GM12874 (cell line): ENCODE data around the gene PCDH9.

Experiments
- TF ChIP-seq, protein P1 (sequence below): IDR thresholded peaks from 2 replicates; pipeline ENCODE4 v1.5.1; 2011; ENCODE audit warnings: low read depth, mild to moderate bottlenecking, control low read depth, low read length, moderate library complexity; ENCODE audit not compliant: insufficient read depth

The PCDH9 gene

DNA sequence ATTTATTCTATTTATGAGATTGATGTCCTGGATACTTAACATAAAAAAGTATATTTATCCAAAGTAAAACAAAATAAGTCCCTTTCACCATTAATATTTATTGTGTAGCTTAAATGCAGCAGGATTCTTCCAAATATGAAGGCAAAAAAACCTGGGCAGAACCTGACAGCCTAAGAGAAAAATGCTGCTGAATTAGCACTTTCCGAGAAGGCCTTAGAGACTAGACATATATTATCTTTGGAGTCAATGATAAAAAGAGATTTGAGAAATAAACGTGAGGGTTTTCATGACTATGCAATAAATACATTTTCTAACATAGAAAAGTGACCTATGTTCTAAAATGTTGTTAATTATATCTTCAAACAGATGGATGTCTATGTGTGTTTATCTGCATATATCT lies 566.9 kb downstream of the PCDH9 start:
- TF ChIP-seq, protein P1, sequence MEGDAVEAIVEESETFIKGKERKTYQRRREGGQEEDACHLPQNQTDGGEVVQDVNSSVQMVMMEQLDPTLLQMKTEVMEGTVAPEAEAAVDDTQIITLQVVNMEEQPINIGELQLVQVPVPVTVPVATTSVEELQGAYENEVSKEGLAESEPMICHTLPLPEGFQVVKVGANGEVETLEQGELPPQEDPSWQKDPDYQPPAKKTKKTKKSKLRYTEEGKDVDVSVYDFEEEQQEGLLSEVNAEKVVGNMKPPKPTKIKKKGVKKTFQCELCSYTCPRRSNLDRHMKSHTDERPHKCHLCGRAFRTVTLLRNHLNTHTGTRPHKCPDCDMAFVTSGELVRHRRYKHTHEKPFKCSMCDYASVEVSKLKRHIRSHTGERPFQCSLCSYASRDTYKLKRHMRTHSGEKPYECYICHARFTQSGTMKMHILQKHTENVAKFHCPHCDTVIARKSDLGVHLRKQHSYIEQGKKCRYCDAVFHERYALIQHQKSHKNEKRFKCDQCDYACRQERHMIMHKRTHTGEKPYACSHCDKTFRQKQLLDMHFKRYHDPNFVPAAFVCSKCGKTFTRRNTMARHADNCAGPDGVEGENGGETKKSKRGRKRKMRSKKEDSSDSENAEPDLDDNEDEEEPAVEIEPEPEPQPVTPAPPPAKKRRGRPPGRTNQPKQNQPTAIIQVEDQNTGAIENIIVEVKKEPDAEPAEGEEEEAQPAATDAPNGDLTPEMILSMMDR = no peak

DNA sequence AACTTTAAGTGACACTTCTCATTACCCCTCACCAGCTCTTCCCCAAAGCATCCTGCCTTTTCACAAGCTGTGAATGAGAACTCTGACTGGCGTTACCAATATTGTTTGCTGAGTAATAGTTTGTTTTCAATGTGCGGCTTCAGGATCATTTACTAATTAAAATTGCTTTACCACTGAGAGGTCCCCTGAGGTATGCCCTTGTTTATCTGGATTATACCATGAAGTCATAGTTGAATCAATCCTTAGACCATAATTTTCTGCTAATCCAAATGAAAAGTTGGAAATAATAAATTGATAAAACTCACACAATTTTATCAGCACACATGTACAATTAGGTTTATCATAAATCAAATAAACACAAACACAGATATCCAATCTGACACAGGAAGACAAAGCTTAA lies 568.8 kb downstream of the PCDH9 start:
- TF ChIP-seq, protein P1 = no peak

DNA sequence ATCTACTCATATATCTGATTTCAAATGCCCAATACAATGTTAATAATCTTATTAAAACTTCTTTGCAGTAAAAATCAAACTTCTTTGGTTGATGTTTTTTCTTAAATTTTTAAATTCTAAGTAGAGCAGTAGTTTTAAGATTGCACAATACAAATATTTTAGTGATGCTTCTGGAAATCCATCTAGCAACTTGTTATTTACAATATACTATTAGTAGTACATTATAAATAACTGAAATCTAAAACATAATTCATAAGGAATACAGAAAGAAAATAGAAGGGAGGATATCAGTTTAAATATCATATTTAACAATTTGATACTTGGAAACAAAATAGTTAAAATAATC lies 569.7 kb downstream of the PCDH9 start:
- TF ChIP-seq, protein P1 = no peak

DNA sequence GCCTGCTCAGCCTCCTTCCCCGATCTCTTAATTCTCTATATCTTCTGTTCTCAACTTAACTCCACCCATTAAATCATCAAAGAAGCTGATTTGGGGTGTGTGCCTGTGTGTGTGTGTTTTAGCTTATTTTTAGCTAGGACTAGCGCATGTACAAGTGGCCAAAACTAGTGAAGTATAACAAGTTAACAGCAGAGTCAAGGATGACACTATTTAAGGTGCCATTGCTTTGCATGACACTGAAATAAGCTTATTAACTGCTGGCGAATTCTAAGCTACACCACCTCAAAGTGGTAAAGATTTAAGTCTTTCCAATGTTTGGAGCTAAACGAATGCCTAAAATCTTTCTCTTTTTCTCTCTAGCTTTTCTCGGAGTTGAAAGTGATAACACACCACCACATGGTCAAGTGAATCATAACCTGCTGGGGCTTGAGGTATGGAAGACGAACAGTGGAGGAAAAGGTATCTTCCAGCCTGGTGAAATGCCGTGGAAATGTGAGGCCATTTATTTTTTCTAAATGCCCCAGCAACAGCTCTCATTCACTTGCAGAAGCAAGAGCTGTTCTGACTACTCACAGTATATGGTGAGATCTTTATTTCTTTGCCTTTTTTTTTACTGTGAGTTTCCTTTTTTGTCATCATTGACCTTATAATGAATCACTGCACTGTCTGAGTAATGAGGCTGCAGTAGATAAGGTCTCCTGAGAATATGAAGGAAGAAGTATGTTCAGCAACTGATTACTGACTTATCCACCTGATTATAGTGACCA lies 570.3 kb downstream of the PCDH9 start:
- TF ChIP-seq, protein P1 = no peak

DNA sequence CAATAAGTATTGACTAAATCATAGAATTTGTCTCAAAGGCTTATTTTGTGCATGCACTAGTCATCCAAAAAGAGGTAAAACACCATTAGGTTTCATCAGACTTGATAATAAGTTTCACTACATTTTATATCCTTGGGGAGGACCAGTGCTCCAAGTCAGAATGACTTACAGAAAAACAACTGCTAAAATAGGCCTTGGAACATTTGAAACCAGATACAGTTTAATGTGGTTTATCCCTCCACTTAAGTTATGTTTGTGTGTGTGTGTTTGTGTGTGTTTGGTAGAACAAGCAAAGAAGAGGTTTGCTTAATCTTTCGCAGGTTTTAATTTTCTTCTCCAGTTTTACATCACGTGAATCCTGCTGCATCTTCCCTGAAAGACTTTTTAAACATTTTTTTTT lies 570.9 kb downstream of the PCDH9 start:
- TF ChIP-seq, protein P1 = no peak

DNA sequence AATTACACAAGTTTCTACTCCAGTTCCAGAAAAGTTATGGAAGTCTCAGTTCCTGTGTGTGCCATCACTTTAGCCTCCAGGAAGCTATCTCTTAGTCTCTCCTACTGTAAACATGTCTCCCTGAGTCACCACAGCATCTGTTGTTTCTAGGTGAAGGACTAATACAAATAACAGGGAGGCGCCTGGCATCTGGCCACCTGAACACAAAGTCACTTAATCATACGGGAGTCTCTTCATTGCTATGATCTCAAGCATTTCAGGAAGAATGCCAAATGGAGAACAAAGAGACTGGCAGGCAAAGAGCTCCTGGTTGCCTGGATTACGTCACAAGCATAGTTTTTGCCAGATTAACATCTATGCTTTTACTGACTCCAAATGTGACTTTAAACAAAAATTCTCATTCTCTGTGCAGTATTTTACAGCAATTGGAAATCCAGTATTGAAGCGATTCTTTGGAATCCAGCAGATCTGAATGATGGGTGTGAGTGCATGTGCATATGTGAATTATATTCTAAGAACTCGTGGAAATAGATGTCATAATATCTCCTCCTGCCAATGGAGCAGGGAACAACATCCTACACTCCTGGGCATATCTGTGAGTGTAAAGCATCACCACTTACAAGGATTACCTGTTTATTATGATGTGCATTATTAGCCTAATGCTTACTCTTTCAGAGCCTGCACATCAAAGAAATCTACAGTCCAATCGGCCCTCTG lies 572.8 kb downstream of the PCDH9 start:
- TF ChIP-seq, protein P1 = no peak

DNA sequence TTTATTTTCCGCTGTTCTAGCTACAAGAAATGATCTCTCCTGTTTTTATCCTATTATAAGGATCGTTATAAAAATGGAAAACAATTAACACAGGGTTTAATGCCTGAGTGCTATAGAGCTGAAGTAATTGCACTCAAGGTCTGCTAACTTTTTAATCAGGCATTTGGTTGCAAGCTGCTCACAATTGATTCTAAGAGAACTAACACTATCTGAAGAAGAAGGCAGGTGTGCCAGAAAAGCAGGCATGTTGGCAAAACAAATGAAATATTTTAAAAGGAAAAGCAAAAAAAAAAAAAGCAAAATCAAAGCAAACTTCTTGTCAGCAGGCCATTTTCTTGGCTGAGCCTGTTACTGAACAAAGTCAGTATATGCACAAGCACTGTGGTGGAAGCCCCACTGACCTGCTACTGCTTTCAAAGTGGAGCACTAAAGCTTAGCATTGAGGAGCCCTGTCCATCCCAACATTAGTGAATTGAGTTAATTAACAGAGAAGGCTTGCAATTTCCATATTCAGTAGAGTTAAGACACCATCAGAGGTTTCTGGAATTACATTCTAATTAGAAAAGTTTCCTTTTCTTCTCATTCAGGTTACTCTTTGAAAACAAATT lies 574.2 kb downstream of the PCDH9 start:
- TF ChIP-seq, protein P1 = no peak
